Activated CD8-positive, alpha-beta memory T cell treated with anti-CD3 and anti-CD28 coated beads for 1 hour (primary cell): Measurements from ENCODE around the gene PER3.

Experiments
- DNase-seq, 2 donors: peaks; one replicate each; pipeline ENCODE4 v3.0.0-alpha.2; 2020; ENCODE audit warnings: low read depth in 1 of 2; ENCODE audit errors: extremely low read depth in 1 of 2

PER3 gene

GRCh38 chr1:7868070-7868780 lies 84.1 kb downstream of the PER3 start:
- DNase-seq: no peak

- DNase-seq: no peak
These were observed 85.2 kb downstream of the PER3 start for GRCh38 chr1:7869136-7869920.

- no peak for DNase-seq
These were observed 87.0 kb downstream of the PER3 start for GRCh38 chr1:7871136-7871535.

GRCh38 chr1:7873801-7874795 lies 90.0 kb downstream of the PER3 start:
- no peak for DNase-seq

- DNase-seq: no peak
These were observed 93.9 kb downstream of the PER3 start for GRCh38 chr1:7878027-7878426.

GRCh38 chr1:7879228-7879627 lies 95.1 kb downstream of the PER3 start:
- DNase-seq: no peak

GRCh38 chr1:7884757-7885156 lies 100.7 kb downstream of the PER3 start:
- DNase-seq: no peak

- no peak for DNase-seq
These were observed 101.7 kb downstream of the PER3 start for GRCh38 chr1:7885513-7886404.

- DNase-seq: no peak
These were observed 102.3 kb downstream of the PER3 start for GRCh38 chr1:7886405-7886745.

GRCh38 chr1:7888248-7889081 lies 104.4 kb downstream of the PER3 start:
- DNase-seq: no peak

- no peak for DNase-seq
These were observed 106.8 kb downstream of the PER3 start for GRCh38 chr1:7890853-7891252.

GRCh38 chr1:7891804-7892203 lies 107.7 kb downstream of the PER3 start:
- DNase-seq: no peak

GRCh38 chr1:7893529-7894180 lies 109.6 kb downstream of the PER3 start:
- DNase-seq: no peak
